Neural progenitor cell (in vitro differentiated cells): ENCODE measurements around the gene RPTN. TPM values are rescaled to one million over a fixed set of nuclear protein-coding genes. Genes with fewer than 3 reads are reported as not detected.

Source experiments
- DNase-seq: peaks from one replicate; pipeline ENCODE4 v3.0.0-alpha.2; 2016; ENCODE audit warnings: low spot score
- H2AFZ ChIP-seq: fragments of 200-600 bp; sonication (generic); replicated peaks from 2 replicates; pipeline ENCODE4 v1.6.1; 2016; ENCODE audit warnings: antibody characterized with exemption
- H3F3A ChIP-seq: fragments of 200-600 bp; sonication (generic); 2 replicates; pipeline ENCODE4 v1.6.1; 2016; ENCODE audit warnings: antibody characterized with exemption, low read depth
- H3K27ac ChIP-seq: fragments of 200-600 bp; sonication (generic); 2 replicates; pipeline ENCODE4 v1.5.1; 2016; ENCODE audit warnings: mild to moderate bottlenecking
- H3K27me3 ChIP-seq: fragments of 200-600 bp; sonication (generic); 2 replicates; pipeline ENCODE4 v1.6.1; 2016; ENCODE audit warnings: mild to moderate bottlenecking, moderate library complexity
- H3K36me3 ChIP-seq: fragments of 200-600 bp; sonication (generic); 2 replicates; pipeline ENCODE4 v1.5.1; 2016
- H3K4me1 ChIP-seq: fragments of 200-600 bp; sonication (generic); 2 replicates; pipeline ENCODE4 v1.6.1; 2016; ENCODE audit warnings: mixed run types
- H3K4me2 ChIP-seq: fragments of 200-600 bp; sonication (generic); 2 replicates; pipeline ENCODE4 v1.6.1; 2016
- H3K4me3 ChIP-seq: fragments of 200-600 bp; sonication (generic); 2 replicates; pipeline ENCODE4 v1.5.1; 2016
- H3K79me2 ChIP-seq: fragments of 200-600 bp; sonication (generic); 2 replicates; pipeline ENCODE4 v1.6.1; 2016; ENCODE audit warnings: low read depth
- H3K9ac ChIP-seq: fragments of 200-600 bp; sonication (generic); 2 replicates; pipeline ENCODE4 v1.6.1; 2016
- H3K9me3 ChIP-seq: fragments of 200-600 bp; sonication (generic); 2 replicates; pipeline ENCODE4 v1.5.1; 2016; ENCODE audit warnings: low read depth
- H4K20me1 ChIP-seq: fragments of 200-600 bp; sonication (generic); 2 replicates; pipeline ENCODE4 v1.6.1; 2016; ENCODE audit warnings: low read depth
- H3K27ac Mint-ChIP-seq: 3 replicates; pipeline ENCODE4 v1.8.0; 2021; ENCODE audit warnings: mixed read lengths
- H3K27me3 Mint-ChIP-seq: 2 replicates; pipeline ENCODE4 v1.8.0; 2022; ENCODE audit warnings: low read depth, mild to moderate bottlenecking, inconsistent platforms, moderate library complexity, mixed read lengths; ENCODE audit not compliant: insufficient read depth
- H3K36me3 Mint-ChIP-seq: 3 replicates; pipeline ENCODE4 v1.8.0; 2021; ENCODE audit warnings: mixed read lengths
- H3K4me1 Mint-ChIP-seq: 3 replicates; pipeline ENCODE4 v1.8.0; 2021; ENCODE audit warnings: mixed read lengths
- H3K4me3 Mint-ChIP-seq: 3 replicates; pipeline ENCODE4 v1.8.0; 2021; ENCODE audit warnings: mild to moderate bottlenecking, moderate library complexity, mixed read lengths
- H3K9me3 Mint-ChIP-seq: 3 replicates; pipeline ENCODE4 v1.8.0; 2020; ENCODE audit warnings: mixed read lengths
- EZH2 ChIP-seq: fragments of 200-600 bp; sonication (generic); IDR thresholded peaks from 2 replicates; pipeline ENCODE4 v1.6.1; 2017; ENCODE audit warnings: antibody characterized with exemption, mild to moderate bottlenecking, moderate library complexity
- EZH2phosphoT487 ChIP-seq: fragments of 200-600 bp; sonication (generic); IDR thresholded peaks from 2 replicates; pipeline ENCODE4 v1.6.1; 2017; ENCODE audit warnings: antibody characterized with exemption
- total RNA-seq: library from RNA; depleted of rRNA; stranded (reverse); fragments of >200 nt; gene quantifications from 2 replicates; pipeline ENCODE4 v1.2.3, GENCODE V29; 2015; ENCODE audit warnings: low replicate concordance
- TF ChIP-seq, protein P1 (sequence below): fragments of 200-600 bp; sonication (generic); IDR thresholded peaks from 2 replicates; pipeline ENCODE4 v1.5.1; 2017; ENCODE audit warnings: antibody characterized with exemption, mild to moderate bottlenecking

Gene RPTN
- total RNA-seq, 1 donor from 2014 or later = not detected

DNA sequence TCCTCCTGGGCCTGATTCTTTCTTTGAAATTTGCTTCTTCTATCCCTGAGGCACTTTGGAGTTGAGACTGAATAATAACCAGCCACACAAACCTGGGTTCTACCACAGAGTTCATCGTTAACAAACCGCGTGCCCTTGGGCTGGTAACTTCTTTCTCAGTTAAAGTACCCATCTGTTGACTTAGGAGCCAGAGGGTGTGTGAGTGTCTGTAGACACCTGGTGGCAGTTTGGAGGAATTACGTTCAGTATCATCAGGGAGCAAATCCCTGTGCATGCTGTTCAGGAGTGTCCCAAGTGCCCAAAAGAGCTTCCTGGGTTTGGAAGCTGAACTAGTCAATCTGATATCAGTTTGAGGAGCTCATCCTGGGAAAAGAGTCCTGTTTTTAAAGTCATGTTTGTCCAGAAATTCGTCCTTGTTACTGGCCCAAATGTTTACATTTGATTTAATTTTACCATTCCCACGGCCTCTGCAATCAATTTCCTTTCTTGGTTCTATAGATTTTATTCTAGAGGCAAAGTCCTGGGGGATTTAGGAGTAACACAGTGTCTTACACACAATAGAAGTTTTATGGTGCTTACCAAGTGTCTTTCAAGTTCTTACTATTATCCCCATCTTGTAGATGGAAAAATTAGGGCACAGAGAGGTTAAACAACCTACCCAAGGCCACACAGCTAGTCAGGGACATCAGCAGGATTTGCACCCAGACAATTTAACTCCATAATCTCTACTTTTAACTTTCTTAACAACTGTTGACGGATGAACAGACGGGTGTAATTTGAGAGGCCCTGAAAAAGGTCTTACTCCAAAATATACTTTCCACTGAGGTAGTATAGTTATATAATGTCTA lies 26.7 kb upstream of the RPTN start:
- no peaks in the 10 kb centered on the region for H3K36me3 ChIP-seq
- no peak overlapping the region for H3K4me2 ChIP-seq
- no peak overlapping the region for H3K9ac ChIP-seq
- Mint-ChIP-seq H3K36me3 (no peaks in the 10 kb centered on the region), H3K27me3 (peaks cover 12% of the 10 kb centered on the region), H3K4me1 (no peaks in the 10 kb centered on the region), H3K27ac (no peak overlapping the region), H3K4me3 (no peak overlapping the region), H3K9me3 (peaks cover 2% of the 10 kb centered on the region)
- no peak overlapping the region for H3K27ac ChIP-seq
- no peaks in the 10 kb centered on the region for H3K4me1 ChIP-seq
- peak; percentile 20 for DNase-seq
- TF ChIP-seq EZH2phosphoT487 (no peak), EZH2 (no peak)
- TF ChIP-seq, protein P1, sequence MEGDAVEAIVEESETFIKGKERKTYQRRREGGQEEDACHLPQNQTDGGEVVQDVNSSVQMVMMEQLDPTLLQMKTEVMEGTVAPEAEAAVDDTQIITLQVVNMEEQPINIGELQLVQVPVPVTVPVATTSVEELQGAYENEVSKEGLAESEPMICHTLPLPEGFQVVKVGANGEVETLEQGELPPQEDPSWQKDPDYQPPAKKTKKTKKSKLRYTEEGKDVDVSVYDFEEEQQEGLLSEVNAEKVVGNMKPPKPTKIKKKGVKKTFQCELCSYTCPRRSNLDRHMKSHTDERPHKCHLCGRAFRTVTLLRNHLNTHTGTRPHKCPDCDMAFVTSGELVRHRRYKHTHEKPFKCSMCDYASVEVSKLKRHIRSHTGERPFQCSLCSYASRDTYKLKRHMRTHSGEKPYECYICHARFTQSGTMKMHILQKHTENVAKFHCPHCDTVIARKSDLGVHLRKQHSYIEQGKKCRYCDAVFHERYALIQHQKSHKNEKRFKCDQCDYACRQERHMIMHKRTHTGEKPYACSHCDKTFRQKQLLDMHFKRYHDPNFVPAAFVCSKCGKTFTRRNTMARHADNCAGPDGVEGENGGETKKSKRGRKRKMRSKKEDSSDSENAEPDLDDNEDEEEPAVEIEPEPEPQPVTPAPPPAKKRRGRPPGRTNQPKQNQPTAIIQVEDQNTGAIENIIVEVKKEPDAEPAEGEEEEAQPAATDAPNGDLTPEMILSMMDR = peak; percentile 57
- H2AFZ ChIP-seq = no peak overlapping the region
- no peaks in the 10 kb centered on the region for H3K79me2 ChIP-seq
- no peaks in the 10 kb centered on the region for H3K9me3 ChIP-seq
- H4K20me1 ChIP-seq = no peaks in the 10 kb centered on the region
- H3F3A ChIP-seq = no peaks in the 10 kb centered on the region
- no peaks in the 10 kb centered on the region for H3K27me3 ChIP-seq
- H3K4me3 ChIP-seq = no peak overlapping the region

DNA sequence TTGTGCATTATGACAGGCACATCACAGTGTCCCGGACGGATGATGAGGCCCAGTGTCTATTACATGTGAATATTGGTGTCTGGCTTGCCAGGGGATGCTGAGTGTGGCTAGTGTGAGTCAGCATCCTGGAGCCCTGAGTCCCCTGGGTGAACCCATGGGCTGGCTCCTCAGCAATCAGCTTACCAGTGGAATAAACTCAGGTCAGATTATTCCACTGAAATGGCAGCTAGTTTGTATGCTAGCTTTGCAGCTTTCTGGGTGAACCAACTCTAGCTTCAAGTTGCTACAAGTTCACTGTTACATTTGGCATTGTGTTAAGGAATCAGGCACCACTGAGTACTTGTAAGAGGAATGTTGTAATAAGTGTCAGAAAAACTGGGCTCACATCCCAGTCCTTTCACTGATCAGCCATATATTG lies 23.9 kb upstream of the RPTN start:
- Histone ChIP-seq H3K9ac (no peak overlapping the region), H3K4me1 (no peaks in the 10 kb centered on the region), H2AFZ (no peak overlapping the region), H3K27ac (no peak overlapping the region), H4K20me1 (no peaks in the 10 kb centered on the region), H3F3A (no peaks in the 10 kb centered on the region), H3K27me3 (no peaks in the 10 kb centered on the region), H3K4me3 (no peak overlapping the region), H3K4me2 (no peak overlapping the region), H3K36me3 (no peaks in the 10 kb centered on the region), H3K79me2 (no peaks in the 10 kb centered on the region), H3K9me3 (no peaks in the 10 kb centered on the region)
- DNase-seq = no peak
- TF ChIP-seq, protein P1 = no peak
- TF ChIP-seq EZH2 (no peak), EZH2phosphoT487 (no peak)
- H3K27me3 Mint-ChIP-seq = peaks cover 12% of the 10 kb centered on the region
- H3K36me3 Mint-ChIP-seq = no peaks in the 10 kb centered on the region
- no peak overlapping the region for H3K4me3 Mint-ChIP-seq
- H3K4me1 Mint-ChIP-seq = no peaks in the 10 kb centered on the region
- no peak overlapping the region for H3K27ac Mint-ChIP-seq
- H3K9me3 Mint-ChIP-seq = no peaks in the 10 kb centered on the region

DNA sequence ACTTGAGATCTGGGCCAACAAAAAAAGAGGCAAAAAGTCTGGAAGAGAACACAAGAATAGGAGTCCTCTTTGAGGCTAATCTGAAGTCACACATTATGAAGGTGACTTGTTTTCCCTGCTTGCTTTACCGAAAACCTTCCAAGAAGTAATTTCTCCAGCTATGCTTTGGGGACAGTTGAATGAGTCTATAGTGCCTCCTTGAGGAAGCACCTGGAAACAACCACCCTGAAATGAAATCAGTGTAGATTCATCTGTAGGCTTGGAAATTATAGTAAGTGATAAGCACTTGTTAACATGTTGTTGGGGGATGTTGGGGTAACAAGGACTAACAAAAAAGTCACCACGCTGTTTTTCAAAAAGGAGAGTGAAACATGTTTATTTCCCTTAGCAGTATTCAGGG lies 23.4 kb upstream of the RPTN start:
- no peak overlapping the region for H3K27ac Mint-ChIP-seq
- H3K27ac ChIP-seq = no peak overlapping the region
- H3K36me3 ChIP-seq = no peaks in the 10 kb centered on the region
- DNase-seq = no peak
- H3K9ac ChIP-seq = no peak overlapping the region
- H3K9me3 ChIP-seq = no peaks in the 10 kb centered on the region
- TF ChIP-seq EZH2 (no peak), EZH2phosphoT487 (no peak)
- TF ChIP-seq, protein P1 = peak; percentile 20
- no peaks in the 10 kb centered on the region for H4K20me1 ChIP-seq
- no peaks in the 10 kb centered on the region for H3K4me1 ChIP-seq
- H3K4me3 Mint-ChIP-seq = no peak overlapping the region
- peaks cover 12% of the 10 kb centered on the region for H3K27me3 Mint-ChIP-seq
- H3K36me3 Mint-ChIP-seq = no peaks in the 10 kb centered on the region
- no peaks in the 10 kb centered on the region for H3K9me3 Mint-ChIP-seq
- no peaks in the 10 kb centered on the region for H3K79me2 ChIP-seq
- no peaks in the 10 kb centered on the region for H3K27me3 ChIP-seq
- no peaks in the 10 kb centered on the region for H3K4me1 Mint-ChIP-seq
- no peak overlapping the region for H3K4me3 ChIP-seq
- no peak overlapping the region for H2AFZ ChIP-seq
- no peaks in the 10 kb centered on the region for H3F3A ChIP-seq
- no peak overlapping the region for H3K4me2 ChIP-seq
